Thyroid gland (tissue), 4 donors: ENCODE measurements around the gene ZNF207. TPM values are rescaled to one million over a fixed set of nuclear protein-coding genes. Genes with fewer than 3 reads are reported as not detected.

Source experiments
- DNase-seq, 2 donors: peaks; one replicate each; pipeline ENCODE4 v3.0.0-alpha.2; 2019
- H3K27ac ChIP-seq, 3 donors: fragments of 200-600 bp; sonication (generic); 1 replicate in 2 of 3; 2 replicates in 1 of 3; pipeline ENCODE4 v1.5.1; 2016 to 2019; ENCODE audit warnings: mild to moderate bottlenecking in 1 of 3, moderate library complexity in 1 of 3
- H3K27me3 ChIP-seq: fragments of 200-600 bp; sonication (generic); one replicate; pipeline ENCODE4 v1.5.1; 2019
- H3K36me3 ChIP-seq, 2 donors: fragments of 200-600 bp; sonication (generic); one replicate each; pipeline ENCODE4 v1.5.1; 2016 to 2019
- H3K4me1 ChIP-seq, 2 donors: fragments of 200-600 bp; sonication (generic); one replicate each; pipeline ENCODE4 v1.5.1; 2017 to 2019
- H3K4me3 ChIP-seq, 3 donors: fragments of 200-600 bp; sonication (generic); replicated peaks in 1 of 3; 1 replicate in 2 of 3; 2 replicates in 1 of 3; pipeline ENCODE4 v1.5.1; 2016; ENCODE audit warnings: mild to moderate bottlenecking in 1 of 3
- H3K9me3 ChIP-seq: fragments of 200-600 bp; sonication (generic); one replicate; pipeline ENCODE4 v1.5.1; 2017
- CTCF ChIP-seq, 6 experiments: fragments of 200-600 bp in 3 of 6; fragments of 450-650 bp in 3 of 6; sonication (generic) in 3 of 6; IDR thresholded peaks; one replicate each; pipeline ENCODE4 v1.5.1; 2016 to 2019; ENCODE audit warnings: antibody characterized with exemption in 6 of 6, mild to moderate bottlenecking in 2 of 6, inconsistent platforms in 1 of 6, moderate library complexity in 1 of 6
- POLR2A ChIP-seq, 2 donors: fragments of 450-650 bp; IDR thresholded peaks; one replicate each; pipeline ENCODE4 v1.6.1; 2017; ENCODE audit warnings: antibody characterized with exemption in 2 of 2, mild to moderate bottlenecking in 2 of 2, moderate library complexity in 1 of 2
- WGBS, 2 donors: methylation state at CpG; one replicate each; pipeline ENCODE4 v1.1.5; 2017; 5-methylcytosine and 5-hydroxymethylcytosine counted together
- intact Hi-C: fragments of 100-400 bp; cut with DNase I; formaldehyde crosslinking; loops from one replicate; pipeline ENCODE4 v1.15.1; 2023
- total RNA-seq, 4 donors: library from RNA; depleted of rRNA; stranded (reverse); fragments of >200 nt; gene quantifications; one replicate each; pipeline ENCODE4 v1.2.3, GENCODE V29; 2016

ZNF207 gene
- total RNA-seq, 4 donors from 2014 or later, result 155 to 218 (median 194) TPM

GRCh38 chr17:32357615-32358014, 7.7 kb downstream of the ZNF207 start:
- 88 to 94% methylated on average over 8 of the region's 8 CpGs for WGBS, 2 donors
- H3K4me1 ChIP-seq, result peaks cover 24 to 39% of the 10 kb centered on the region in 2 donors
- no peak for DNase-seq
- no peak overlapping the region for H3K4me3 ChIP-seq
- no peaks in the 10 kb centered on the region for H3K9me3 ChIP-seq
- no peaks in the 10 kb centered on the region for H3K27me3 ChIP-seq
- intact Hi-C loops, result no loop called here
- TF ChIP-seq POLR2A (IDR thresholded peaks at IDR 0.05) (no peak), CTCF (IDR thresholded peaks at IDR 0.05) (no peak)
- peaks cover 54 to 55% of the 10 kb centered on the region in 2 donors for H3K36me3 ChIP-seq
- no peak overlapping the region for H3K27ac ChIP-seq

- H3K27ac ChIP-seq, result no peak overlapping the region
- DNase-seq, result no peak
- TF ChIP-seq CTCF (IDR thresholded peaks at IDR 0.05) (no peak), POLR2A (IDR thresholded peaks at IDR 0.05) (no peak)
- H3K4me3 ChIP-seq, result no peak overlapping the region
- peaks cover 5 to 7% of the 10 kb centered on the region in 2 donors for H3K4me1 ChIP-seq
- intact Hi-C loops, result no loop called here
- no peaks in the 10 kb centered on the region for H3K9me3 ChIP-seq
- H3K36me3 ChIP-seq, result peaks cover 83% of the 10 kb centered on the region in 2 donors
- H3K27me3 ChIP-seq, result no peaks in the 10 kb centered on the region
- 97 to 98% methylated on average over 1 of the region's 1 CpG for WGBS, 2 donors
These were observed 11.3 kb downstream of the ZNF207 start for GRCh38 chr17:32361270-32361669.

- DNase-seq, result no peak
- Histone ChIP-seq H3K27me3 (no peaks in the 10 kb centered on the region), H3K9me3 (no peaks in the 10 kb centered on the region), H3K36me3 (peaks cover 67 to 72% of the 10 kb centered on the region in 2 donors), H3K4me3 (no peak overlapping the region), H3K4me1 (no peaks in the 10 kb centered on the region), H3K27ac (no peak overlapping the region)
- 87 to 90% methylated on average over 1 of the region's 1 CpG for WGBS, 2 donors
- no peak for TF ChIP-seq CTCF (IDR thresholded peaks at IDR 0.05)
- no peak for TF ChIP-seq POLR2A (IDR thresholded peaks at IDR 0.05)
- intact Hi-C loops, result no loop called here
These were observed 20.5 kb downstream of the ZNF207 start for GRCh38 chr17:32370426-32370825.

- H3K4me1 ChIP-seq, result no peaks in the 10 kb centered on the region
- H3K27me3 ChIP-seq, result no peaks in the 10 kb centered on the region
- H3K36me3 ChIP-seq, result peaks cover 10 to 33% of the 10 kb centered on the region in 2 donors
- TF ChIP-seq POLR2A (IDR thresholded peaks at IDR 0.05) (no peak), CTCF (IDR thresholded peaks at IDR 0.05) (no peak)
- intact Hi-C loops, result no loop called here
- H3K9me3 ChIP-seq, result no peaks in the 10 kb centered on the region
- no peak overlapping the region for H3K27ac ChIP-seq
- DNase-seq, result no peak
- H3K4me3 ChIP-seq, result no peak overlapping the region
- WGBS, 2 donors, result 94 to 98% methylated on average over 5 of the region's 5 CpGs
These were observed 32.7 kb downstream of the ZNF207 start for GRCh38 chr17:32382526-32383223.

- H3K4me3 ChIP-seq, result no peak overlapping the region
- intact Hi-C loops, result no loop called here
- no peaks in the 10 kb centered on the region for H3K27me3 ChIP-seq
- no peak for TF ChIP-seq POLR2A (IDR thresholded peaks at IDR 0.05)
- TF ChIP-seq CTCF (IDR thresholded peaks at IDR 0.05), result no peak
- no peaks in the 10 kb centered on the region for H3K9me3 ChIP-seq
- WGBS, 2 donors, result 93 to 95% methylated on average over 1 of the region's 1 CpG
- H3K36me3 ChIP-seq, result peaks cover 10 to 21% of the 10 kb centered on the region in 2 donors
- no peak for DNase-seq
- H3K27ac ChIP-seq, result no peak overlapping the region
- H3K4me1 ChIP-seq, result no peaks in the 10 kb centered on the region
These were observed 34.0 kb downstream of the ZNF207 start for GRCh38 chr17:32383926-32384434.
